Effector memory CD4-positive, alpha-beta T cell (primary cell): ENCODE measurements around the gene DACT2.

Experiments
- DNase-seq, 3 donors: peaks; one replicate each; pipeline ENCODE4 v3.0.0-alpha.2; 2020
- H3K27ac ChIP-seq: 2 replicates; pipeline ENCODE4 v1.7.0; 2013; ENCODE audit warnings: mild to moderate bottlenecking, low read length, moderate library complexity; ENCODE audit not compliant: insufficient read depth, poor library complexity, severe bottlenecking
- H3K27me3 ChIP-seq: replicated peaks from 2 replicates; pipeline ENCODE4 v1.7.0; 2013; ENCODE audit warnings: mild to moderate bottlenecking, low read length; ENCODE audit not compliant: insufficient read depth, control insufficient read depth, poor library complexity, severe bottlenecking
- H3K36me3 ChIP-seq: 2 replicates; pipeline ENCODE4 v1.7.0; 2013; ENCODE audit warnings: mild to moderate bottlenecking, low read length, moderate library complexity; ENCODE audit not compliant: control insufficient read depth, insufficient read depth
- H3K4me1 ChIP-seq: 2 replicates; pipeline ENCODE4 v1.7.0; 2013; ENCODE audit warnings: low read length, mild to moderate bottlenecking; ENCODE audit not compliant: control insufficient read depth, insufficient read depth, poor library complexity, severe bottlenecking
- H3K4me3 ChIP-seq: 2 replicates; pipeline ENCODE4 v1.7.0; 2013; ENCODE audit warnings: low read length, low read depth, mild to moderate bottlenecking; ENCODE audit not compliant: insufficient read depth, poor library complexity, severe bottlenecking
- H3K9me3 ChIP-seq: 2 replicates; pipeline ENCODE4 v1.7.0; 2013; ENCODE audit warnings: mild to moderate bottlenecking, low read length, moderate library complexity; ENCODE audit not compliant: control insufficient read depth
- total RNA-seq, 3 donors: gene quantifications; one replicate each; lab custom pipeline; 2026; lab: John Stamatoyannopoulos, UW

DACT2 gene
- total RNA-seq, result 0 reads per million in 3 donors

DNA sequence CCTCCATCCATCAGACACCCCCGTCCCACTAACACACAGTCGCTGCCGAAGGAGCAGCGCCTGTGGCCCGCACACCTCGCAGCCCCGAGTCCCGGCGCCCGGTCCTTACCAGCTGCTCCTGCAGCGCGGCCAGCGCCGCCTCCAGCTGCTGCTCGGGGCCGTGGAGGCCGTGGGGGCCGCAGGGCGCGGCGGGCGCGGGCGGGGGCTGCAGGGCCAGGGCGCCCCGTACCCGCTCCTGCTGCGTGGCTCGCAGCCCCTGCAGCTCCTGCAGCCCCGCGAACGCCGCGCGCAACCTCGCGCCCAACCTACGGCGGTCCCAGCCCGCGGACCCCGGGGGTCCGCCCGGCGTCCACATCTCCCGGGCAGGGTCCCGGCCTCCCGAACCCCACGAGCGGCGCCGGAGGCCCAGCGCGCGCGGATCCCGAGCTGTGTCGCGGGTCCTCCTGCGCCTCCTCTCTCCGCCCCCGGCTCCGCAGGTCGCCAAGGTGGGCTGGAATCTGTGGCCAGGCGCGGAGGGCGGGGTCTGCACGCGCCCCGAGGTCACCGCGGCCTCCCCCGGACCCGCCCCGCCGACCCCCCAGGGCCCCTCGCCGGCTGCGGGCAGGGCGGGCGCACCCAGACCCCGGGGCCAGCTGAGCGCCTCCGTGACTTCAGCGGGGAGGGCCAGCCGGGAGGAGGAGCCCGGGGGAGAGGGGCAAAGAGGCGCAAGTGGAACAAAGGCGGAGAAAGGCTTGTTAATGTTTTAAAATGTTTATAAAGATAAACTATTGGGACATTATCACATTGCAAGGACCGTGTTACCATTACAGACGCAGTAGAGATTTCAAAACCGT, at the start of gene DACT2:
Gene DACT2, minus strand, starts transcription at position 499 of the 833 bp plus-strand sequence. Its CDS starts 144 bp downstream, at position 355.
- no peak for DNase-seq
- no peaks in the 10 kb centered on the region for H3K9me3 ChIP-seq
- no peaks in the 10 kb centered on the region for H3K27me3 ChIP-seq
- H3K4me1 ChIP-seq, result no peaks in the 10 kb centered on the region
- H3K27ac ChIP-seq, result no peak within 1 kb of the TSS
- H3K36me3 ChIP-seq, result no peaks in the 10 kb centered on the region
- H3K4me3 ChIP-seq, result no peak within 1 kb of the TSS

DNA sequence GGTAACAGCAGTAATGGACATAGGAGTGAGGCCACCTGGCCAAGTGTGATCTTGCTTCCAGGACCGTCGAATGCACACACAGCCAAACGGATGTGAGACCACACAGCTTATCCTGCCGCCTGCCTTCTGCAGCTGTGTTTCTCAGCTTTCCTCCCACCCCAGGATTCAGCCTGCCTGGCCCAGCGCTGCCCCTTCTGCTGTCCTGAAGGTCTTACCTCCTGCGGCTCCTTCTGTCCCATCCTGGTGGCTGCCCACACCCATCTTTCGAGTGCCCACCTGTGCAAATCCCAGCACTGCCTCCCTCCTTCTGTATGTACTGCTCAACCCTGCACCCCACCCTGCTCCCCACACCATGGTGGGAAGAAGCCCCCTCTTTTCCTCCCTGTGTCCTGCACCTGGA, 49.4 kb upstream of the DACT2 start:
- Histone ChIP-seq H3K36me3 (no peaks in the 10 kb centered on the region), H3K27ac (no peak overlapping the region), H3K4me1 (no peaks in the 10 kb centered on the region), H3K9me3 (no peaks in the 10 kb centered on the region), H3K27me3 (no peaks in the 10 kb centered on the region), H3K4me3 (no peak overlapping the region)
- DNase-seq, result no peak

GRCh38 chr6:168368066-168368820, 48.7 kb upstream of the DACT2 start:
- Histone ChIP-seq H3K4me3 (no peak overlapping the region), H3K27ac (no peak overlapping the region), H3K9me3 (no peaks in the 10 kb centered on the region)

GRCh38 chr6:168367285-168367751, 47.7 kb upstream of the DACT2 start:
- Histone ChIP-seq H3K4me1 (no peaks in the 10 kb centered on the region), H3K9me3 (no peaks in the 10 kb centered on the region), H3K36me3 (no peaks in the 10 kb centered on the region), H3K27me3 (no peaks in the 10 kb centered on the region), H3K27ac (no peak overlapping the region), H3K4me3 (no peak overlapping the region)
- DNase-seq, result no peak

More at GRCh38 chr6:168368066-168368820, 48.7 kb upstream of the DACT2 start:
- Histone ChIP-seq H3K36me3 (no peaks in the 10 kb centered on the region), H3K4me1 (no peaks in the 10 kb centered on the region), H3K27me3 (no peaks in the 10 kb centered on the region)
- DNase-seq, result no peak

GRCh38 chr6:168366473-168366872, 46.9 kb upstream of the DACT2 start:
- no peaks in the 10 kb centered on the region for H3K4me1 ChIP-seq
- no peaks in the 10 kb centered on the region for H3K27me3 ChIP-seq
- H3K36me3 ChIP-seq, result no peaks in the 10 kb centered on the region
- DNase-seq, result no peak
- no peak overlapping the region for H3K4me3 ChIP-seq
- H3K9me3 ChIP-seq, result no peaks in the 10 kb centered on the region
- H3K27ac ChIP-seq, result no peak overlapping the region

DNA sequence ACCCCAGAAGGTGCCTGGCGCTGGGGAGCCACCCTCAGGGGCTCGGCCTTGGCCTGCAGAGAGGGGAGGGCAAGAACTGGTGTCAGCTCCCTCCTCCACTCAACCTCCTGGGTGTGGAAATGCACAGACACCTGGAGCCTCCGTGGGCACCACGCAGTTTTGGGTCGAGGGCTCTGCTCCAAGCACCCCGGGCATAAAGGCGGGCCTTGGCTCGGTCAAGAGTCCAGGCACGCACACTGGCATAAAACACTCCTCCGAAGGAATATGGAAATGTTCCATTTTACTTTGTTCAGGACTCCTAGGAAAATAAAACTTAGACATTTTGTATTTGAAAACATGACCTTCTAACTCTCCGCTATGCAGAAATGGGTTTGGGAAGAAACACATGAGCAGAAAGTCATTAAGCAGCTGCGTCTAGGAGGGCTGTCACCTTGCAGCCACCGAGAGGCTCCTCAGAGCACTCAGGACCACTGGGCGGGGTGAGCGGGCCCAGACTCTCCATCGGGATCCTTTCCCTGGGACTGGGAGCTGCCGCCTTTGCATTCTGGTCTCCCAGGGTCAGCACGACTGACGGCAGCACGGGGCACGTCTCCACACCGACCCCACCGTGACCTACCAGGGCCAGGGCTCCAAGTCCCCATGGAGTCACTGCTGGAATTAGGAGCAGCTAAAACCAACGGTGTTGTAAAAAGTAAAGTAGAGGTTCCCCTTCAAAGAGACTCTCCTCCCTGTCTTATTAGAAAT, 46.0 kb upstream of the DACT2 start:
- no peaks in the 10 kb centered on the region for H3K27me3 ChIP-seq
- no peak overlapping the region for H3K27ac ChIP-seq
- no peak overlapping the region for H3K4me3 ChIP-seq
- H3K36me3 ChIP-seq, result no peaks in the 10 kb centered on the region
- no peaks in the 10 kb centered on the region for H3K9me3 ChIP-seq
- DNase-seq, result no peak
- H3K4me1 ChIP-seq, result no peaks in the 10 kb centered on the region

DNA sequence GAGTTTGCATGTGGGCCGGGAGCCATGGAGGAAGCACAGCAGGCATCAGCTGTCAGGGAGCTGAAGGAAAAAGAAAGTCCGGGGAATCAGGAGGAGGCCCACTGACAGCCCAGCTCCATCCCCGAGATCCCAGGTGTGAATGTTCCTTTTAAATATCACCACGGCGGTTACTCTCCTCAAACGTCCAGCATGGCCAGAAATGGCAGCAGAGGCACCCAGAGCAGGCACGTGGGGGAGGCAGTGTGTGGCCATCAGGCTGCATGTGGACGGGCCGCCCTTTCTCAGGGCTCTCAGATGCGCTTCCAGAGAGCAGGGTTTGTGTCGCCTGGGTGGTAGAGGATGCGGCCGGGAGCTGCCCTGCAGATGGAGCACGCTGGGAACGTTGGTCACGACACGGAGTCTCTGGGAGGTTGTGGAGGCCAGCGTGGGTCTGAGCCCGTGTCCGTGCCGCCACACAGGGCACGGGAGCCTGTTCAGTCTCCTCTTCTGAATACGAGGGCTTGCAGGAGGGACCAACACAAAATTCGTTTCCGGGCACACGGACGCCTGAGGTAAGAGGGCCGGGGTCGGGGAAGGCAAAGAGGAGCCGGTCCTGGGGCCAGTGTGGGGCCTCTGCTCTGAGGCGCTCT, 45.3 kb upstream of the DACT2 start:
- Histone ChIP-seq H3K9me3 (no peaks in the 10 kb centered on the region), H3K4me3 (no peak overlapping the region), H3K27ac (no peak overlapping the region), H3K27me3 (no peaks in the 10 kb centered on the region), H3K4me1 (no peaks in the 10 kb centered on the region), H3K36me3 (no peaks in the 10 kb centered on the region)
- no peak for DNase-seq

DNA sequence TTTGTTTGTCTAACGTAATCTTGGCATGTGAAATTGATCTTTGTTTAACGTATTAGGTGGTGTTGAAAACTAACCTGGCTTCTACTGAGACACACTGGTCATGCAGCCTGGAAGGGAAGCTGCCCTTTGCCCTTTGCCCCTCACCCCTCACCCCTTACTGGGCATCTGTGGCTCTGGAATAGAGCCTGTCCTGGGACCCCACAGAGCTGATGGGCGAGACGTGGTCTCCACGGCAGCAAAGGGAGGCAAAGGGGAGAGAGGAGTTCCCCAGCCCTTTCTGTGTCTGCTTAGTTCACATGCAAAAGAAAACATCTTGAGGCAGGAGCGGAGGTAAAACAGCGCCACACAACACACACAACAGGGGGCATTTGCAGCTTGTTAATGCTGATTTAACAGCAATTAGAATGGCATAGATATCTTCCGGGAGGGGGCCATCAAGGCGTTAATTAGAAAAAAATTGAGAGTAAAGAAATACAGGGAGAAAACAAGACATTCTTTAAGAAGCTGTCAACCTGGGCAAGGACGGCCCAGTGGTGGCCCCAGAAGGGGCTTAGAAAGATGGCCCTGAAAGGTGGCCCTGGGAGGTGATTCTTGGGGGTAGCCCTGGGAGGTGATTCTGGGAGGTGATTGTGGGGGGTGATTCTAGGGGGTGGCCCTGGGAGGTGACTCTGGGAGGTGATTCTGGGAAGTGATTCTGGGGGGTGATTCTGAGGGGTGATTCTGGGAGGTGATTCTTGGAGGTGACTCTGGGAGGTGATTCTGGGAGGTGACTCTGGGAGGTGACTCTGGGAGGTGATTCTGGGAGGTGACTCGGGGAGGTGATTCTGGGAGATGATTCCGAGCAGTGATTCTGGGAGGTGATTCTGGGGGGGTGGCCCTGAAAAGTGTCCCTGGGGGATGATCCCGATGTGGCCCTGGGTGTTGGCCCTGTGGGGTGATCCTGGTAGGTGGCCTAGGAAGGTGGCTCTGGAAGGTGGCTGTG, 44.5 kb upstream of the DACT2 start:
- no peaks in the 10 kb centered on the region for H3K36me3 ChIP-seq
- no peak overlapping the region for H3K4me3 ChIP-seq
- no peaks in the 10 kb centered on the region for H3K9me3 ChIP-seq
- no peak for DNase-seq
- no peak overlapping the region for H3K27ac ChIP-seq
- H3K4me1 ChIP-seq, result no peaks in the 10 kb centered on the region
- no peaks in the 10 kb centered on the region for H3K27me3 ChIP-seq

DNA sequence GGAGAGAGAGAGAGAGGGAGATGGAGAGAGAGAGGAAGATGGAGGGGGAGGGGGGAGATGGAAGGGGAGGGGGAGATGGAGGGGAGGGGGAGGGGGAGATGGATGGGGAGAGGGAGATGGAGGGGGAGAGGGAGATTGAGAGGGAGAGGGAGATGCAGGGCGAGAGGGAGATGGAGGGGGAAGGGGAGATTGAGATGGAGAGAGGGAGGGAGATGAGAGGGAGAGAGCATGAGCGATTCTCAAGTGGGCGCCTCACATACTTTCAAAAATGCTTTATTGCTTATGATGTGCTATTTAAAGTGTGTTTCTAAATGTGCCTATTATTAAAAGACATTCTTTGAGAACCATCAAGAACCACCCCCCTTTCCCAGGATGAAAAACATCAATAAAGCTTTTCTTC, 43.7 kb upstream of the DACT2 start:
- no peak for DNase-seq
- H3K27me3 ChIP-seq, result no peaks in the 10 kb centered on the region
- H3K4me1 ChIP-seq, result no peaks in the 10 kb centered on the region
- H3K36me3 ChIP-seq, result no peaks in the 10 kb centered on the region
- no peak overlapping the region for H3K4me3 ChIP-seq
- no peaks in the 10 kb centered on the region for H3K9me3 ChIP-seq
- H3K27ac ChIP-seq, result no peak overlapping the region
